Measurements from ENCODE around the gene ACAT1. TPM values are rescaled to one million over a fixed set of nuclear protein-coding genes. Genes with fewer than 3 reads are reported as not detected.

Gene ACAT1
- total RNA-seq, 1 experiment from 2014 or later, result 212 TPM

GRCh38 chr11:108170184-108170583 is 48.8 kb downstream of the ACAT1 start:
- Histone ChIP-seq H3K27ac (ENCODE audit: low read length) (no peak overlapping the region), H3F3A (ENCODE audit: low read length, unreplicated experiment) (no peaks in the 10 kb centered on the region), H3K4me1 (ENCODE audit: insufficient read depth, low read length) (no peaks in the 10 kb centered on the region), H3K79me2 (ENCODE audit: low read length) (no peaks in the 10 kb centered on the region), H3K9me2 (replicated peaks; ENCODE audit: low read length) (no peaks in the 10 kb centered on the region), H3K27me3 (ENCODE audit: low read length) (no peaks in the 10 kb centered on the region), H4K20me1 (ENCODE audit: low read length) (no peaks in the 10 kb centered on the region), H3K4me2 (ENCODE audit: low read length) (no peak overlapping the region), H3K4me3 (ENCODE audit: low read length) (no peak overlapping the region), H3K9me3 (ENCODE audit: low read length) (no peaks in the 10 kb centered on the region), H2AFZ (ENCODE audit: low read length) (no peak overlapping the region), H3K36me3 (ENCODE audit: low read depth, low read length) (peaks cover 47% of the 10 kb centered on the region), H3K9ac (ENCODE audit: low read length) (no peak overlapping the region)
- TF ChIP-seq EZH2 (IDR thresholded peaks at IDR 0.05; ENCODE audit: low read length, unreplicated experiment), result no peak
- no peak for TF ChIP-seq CTCF (conservative IDR thresholded peaks at IDR 0.05; ENCODE audit: low read depth, low read length)
- no peak for TF ChIP-seq EZH2phosphoT487 (IDR thresholded peaks at IDR 0.05; ENCODE audit: borderline replicate concordance, low read length)
- BruUV-seq (replicated peaks), result no TSS peak
- ChIA-PET POLR2A (ENCODE audit: unreplicated experiment) (no interaction called here), CTCF (no interaction called here)
- ATAC-seq (no peak), DNase-seq (no peak)
- intact Hi-C loops (cut with micrococcal nuclease), result no loop called here

- Histone ChIP-seq H3K36me3 (ENCODE audit: low read depth, low read length) (peaks cover 34% of the 10 kb centered on the region), H4K20me1 (ENCODE audit: low read length) (no peaks in the 10 kb centered on the region)
- no TSS peak for BruUV-seq (replicated peaks)
These were observed 56.2 kb downstream of the ACAT1 start for GRCh38 chr11:108177570-108177969.

GRCh38 chr11:108193725-108194124 is 72.4 kb downstream of the ACAT1 start:
- BruUV-seq (replicated peaks), result no TSS peak
- no peak overlapping the region for H3K9ac ChIP-seq (ENCODE audit: low read length)
- no peak overlapping the region for H2AFZ ChIP-seq (ENCODE audit: low read length)
- intact Hi-C loops (cut with micrococcal nuclease), result no loop called here
- no peak overlapping the region for H3K4me3 ChIP-seq (ENCODE audit: low read length)
- TF ChIP-seq EZH2phosphoT487 (IDR thresholded peaks at IDR 0.05; ENCODE audit: borderline replicate concordance, low read length) (no peak), CTCF (conservative IDR thresholded peaks at IDR 0.05; ENCODE audit: low read depth, low read length) (no peak), EZH2 (IDR thresholded peaks at IDR 0.05; ENCODE audit: low read length, unreplicated experiment) (no peak)
- POLR2A ChIA-PET (ENCODE audit: unreplicated experiment), result no interaction called here
- H3K9me2 ChIP-seq (replicated peaks; ENCODE audit: low read length), result no peaks in the 10 kb centered on the region
- H3K4me2 ChIP-seq (ENCODE audit: low read length), result no peak overlapping the region
- peaks cover 3% of the 10 kb centered on the region for H3K79me2 ChIP-seq (ENCODE audit: low read length)
- H3K36me3 ChIP-seq (ENCODE audit: low read depth, low read length), result peaks cover 22% of the 10 kb centered on the region
- no peak for DNase-seq
- H3K27ac ChIP-seq (ENCODE audit: low read length), result no peak overlapping the region
- ATAC-seq, result no peak
- H3F3A ChIP-seq (ENCODE audit: low read length, unreplicated experiment), result no peaks in the 10 kb centered on the region
- H4K20me1 ChIP-seq (ENCODE audit: low read length), result no peaks in the 10 kb centered on the region
- no peaks in the 10 kb centered on the region for H3K9me3 ChIP-seq (ENCODE audit: low read length)
- H3K27me3 ChIP-seq (ENCODE audit: low read length), result no peaks in the 10 kb centered on the region
- CTCF ChIA-PET, result no interaction called here
- no peaks in the 10 kb centered on the region for H3K4me1 ChIP-seq (ENCODE audit: insufficient read depth, low read length)

More at GRCh38 chr11:108177570-108177969, 56.2 kb downstream of the ACAT1 start:
- H2AFZ ChIP-seq (ENCODE audit: low read length), result no peak overlapping the region
- no peak overlapping the region for H3K9ac ChIP-seq (ENCODE audit: low read length)
- intact Hi-C loops (cut with micrococcal nuclease), result no loop called here
- H3K9me2 ChIP-seq (replicated peaks; ENCODE audit: low read length), result no peaks in the 10 kb centered on the region
- H3F3A ChIP-seq (ENCODE audit: low read length, unreplicated experiment), result no peaks in the 10 kb centered on the region
- DNase-seq, result no peak
- CTCF ChIA-PET, result no interaction called here
- no peak for TF ChIP-seq EZH2phosphoT487 (IDR thresholded peaks at IDR 0.05; ENCODE audit: borderline replicate concordance, low read length)
- no peak for TF ChIP-seq CTCF (conservative IDR thresholded peaks at IDR 0.05; ENCODE audit: low read depth, low read length)
- no peak for TF ChIP-seq EZH2 (IDR thresholded peaks at IDR 0.05; ENCODE audit: low read length, unreplicated experiment)
- H3K4me1 ChIP-seq (ENCODE audit: insufficient read depth, low read length), result no peaks in the 10 kb centered on the region
- no peaks in the 10 kb centered on the region for H3K9me3 ChIP-seq (ENCODE audit: low read length)
- H3K4me2 ChIP-seq (ENCODE audit: low read length), result no peak overlapping the region
- ATAC-seq, result no peak
- H3K4me3 ChIP-seq (ENCODE audit: low read length), result no peak overlapping the region
- POLR2A ChIA-PET (ENCODE audit: unreplicated experiment), result no interaction called here
- H3K27ac ChIP-seq (ENCODE audit: low read length), result no peak overlapping the region
- no peaks in the 10 kb centered on the region for H3K79me2 ChIP-seq (ENCODE audit: low read length)
- H3K27me3 ChIP-seq (ENCODE audit: low read length), result no peaks in the 10 kb centered on the region
